ENCODE data around the gene ABCC1. TPM values are rescaled to one million over a fixed set of nuclear protein-coding genes. Genes with fewer than 3 reads are reported as not detected.

Gene ABCC1
- total RNA-seq, 4 donors from 2014 or later = 19.3 to 43.7 (median 26.2) TPM

DNA sequence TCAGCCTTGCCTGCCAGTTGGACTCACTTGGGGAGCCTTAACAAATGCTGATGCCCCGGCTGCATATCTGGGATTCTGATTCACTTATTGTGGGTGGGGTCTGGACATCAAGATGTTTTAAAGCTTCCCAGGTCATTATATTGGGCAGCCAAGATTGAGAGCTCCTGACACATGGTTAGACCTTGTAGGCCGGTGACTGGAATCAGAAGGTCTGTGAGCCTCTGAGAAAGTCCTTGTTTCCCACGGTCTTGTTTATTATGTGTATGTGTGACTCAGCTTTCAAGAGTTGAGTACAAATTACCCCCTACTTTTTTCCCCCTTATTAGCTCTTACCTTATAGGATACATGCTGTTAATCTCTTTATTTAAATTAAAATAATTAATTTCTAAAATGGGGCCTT lies 103.5 kb downstream of the ABCC1 start:
- no peaks in the 10 kb centered on the region for H3K9me3 ChIP-seq
- ATAC-seq (no peak), DNase-seq (no peak)
- H3K4me3 ChIP-seq = no peak overlapping the region
- intact Hi-C loops (cut with DNase I; ENCODE audit: low total_unique reads) (no loop called here), in situ Hi-C loops (cut with MboI; ENCODE audit: low sequenced_read_pairs in 4 of 4) (loop anchor here in 1 of 4 donors (25.0 kb wide), 1 partner anchor 91 kb away; no protein-coding TSS in a partner anchor)
- peak overlapping the region in 1 of 4 donors; percentile 87 for H3K27ac ChIP-seq
- H3K4me1 ChIP-seq = peaks cover 20 to 22% of the 10 kb centered on the region in 2 donors
- H3K36me3 ChIP-seq = peaks cover 0 to 32% of the 10 kb centered on the region in 2 donors
- TF ChIP-seq, protein P1, sequence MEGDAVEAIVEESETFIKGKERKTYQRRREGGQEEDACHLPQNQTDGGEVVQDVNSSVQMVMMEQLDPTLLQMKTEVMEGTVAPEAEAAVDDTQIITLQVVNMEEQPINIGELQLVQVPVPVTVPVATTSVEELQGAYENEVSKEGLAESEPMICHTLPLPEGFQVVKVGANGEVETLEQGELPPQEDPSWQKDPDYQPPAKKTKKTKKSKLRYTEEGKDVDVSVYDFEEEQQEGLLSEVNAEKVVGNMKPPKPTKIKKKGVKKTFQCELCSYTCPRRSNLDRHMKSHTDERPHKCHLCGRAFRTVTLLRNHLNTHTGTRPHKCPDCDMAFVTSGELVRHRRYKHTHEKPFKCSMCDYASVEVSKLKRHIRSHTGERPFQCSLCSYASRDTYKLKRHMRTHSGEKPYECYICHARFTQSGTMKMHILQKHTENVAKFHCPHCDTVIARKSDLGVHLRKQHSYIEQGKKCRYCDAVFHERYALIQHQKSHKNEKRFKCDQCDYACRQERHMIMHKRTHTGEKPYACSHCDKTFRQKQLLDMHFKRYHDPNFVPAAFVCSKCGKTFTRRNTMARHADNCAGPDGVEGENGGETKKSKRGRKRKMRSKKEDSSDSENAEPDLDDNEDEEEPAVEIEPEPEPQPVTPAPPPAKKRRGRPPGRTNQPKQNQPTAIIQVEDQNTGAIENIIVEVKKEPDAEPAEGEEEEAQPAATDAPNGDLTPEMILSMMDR (IDR thresholded peaks at IDR 0.05 in 4 of 5, conservative IDR thresholded peaks at IDR 0.05 in 1 of 5) = no peak
- TF ChIP-seq POLR2A (IDR thresholded peaks at IDR 0.05) = no peak
- H3K27me3 ChIP-seq = no peaks in the 10 kb centered on the region

DNA sequence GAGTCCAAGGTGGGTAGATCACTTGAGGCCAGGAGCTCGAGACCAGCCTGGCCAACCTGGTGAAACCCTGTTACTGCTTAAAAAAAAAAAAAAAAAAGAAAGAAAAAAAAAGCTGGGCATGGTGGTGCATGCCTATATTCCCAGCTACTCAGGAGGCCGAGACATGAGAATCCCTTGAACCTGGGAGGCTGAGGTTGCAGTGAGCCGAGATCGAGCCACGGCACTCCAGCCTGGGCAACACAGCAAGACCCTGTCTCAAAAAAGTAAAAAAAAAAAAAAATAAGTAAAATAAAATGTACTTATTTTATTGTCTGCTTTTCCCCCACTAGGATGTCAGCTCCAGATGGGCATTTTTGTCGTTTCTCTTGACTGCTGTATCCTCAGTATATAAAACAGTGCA lies 107.7 kb downstream of the ABCC1 start:
- TF ChIP-seq POLR2A (IDR thresholded peaks at IDR 0.05) = no peak
- TF ChIP-seq, protein P1 (IDR thresholded peaks at IDR 0.05 in 4 of 5, conservative IDR thresholded peaks at IDR 0.05 in 1 of 5) = no peak

DNA sequence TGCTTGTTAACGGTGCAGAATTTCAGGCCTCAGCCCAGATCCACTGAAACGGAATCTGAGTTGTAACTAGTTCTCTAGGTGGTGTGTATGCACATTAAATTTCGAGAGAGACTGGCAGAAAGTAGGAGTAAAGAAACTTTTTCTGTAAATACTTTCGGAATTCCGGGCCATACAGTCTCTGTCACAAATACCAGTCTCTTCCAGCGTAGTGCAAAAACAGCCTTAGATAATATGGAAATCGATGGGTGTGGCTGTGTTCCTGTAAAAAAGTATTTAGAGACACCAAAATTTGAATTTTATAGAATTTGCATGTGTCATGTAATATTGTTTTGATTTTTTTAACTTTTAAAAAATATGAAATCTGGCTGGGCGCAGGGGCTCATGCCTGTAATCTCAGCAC lies 109.7 kb downstream of the ABCC1 start:
- no peak for TF ChIP-seq POLR2A (IDR thresholded peaks at IDR 0.05)
- TF ChIP-seq, protein P1 (IDR thresholded peaks at IDR 0.05 in 4 of 5, conservative IDR thresholded peaks at IDR 0.05 in 1 of 5) = no peak
- peak overlapping the region; percentile 89 to 92 (median 90) for H3K27ac ChIP-seq
- H3K27me3 ChIP-seq = no peaks in the 10 kb centered on the region
- in situ Hi-C loops (cut with MboI; ENCODE audit: low sequenced_read_pairs in 4 of 4) (loop anchor here in 1 of 4 donors (25.0 kb wide), 1 partner anchor 97 kb away; no protein-coding TSS in a partner anchor), intact Hi-C loops (cut with DNase I; ENCODE audit: low total_unique reads) (no loop called here)
- ATAC-seq = no peak
- H3K36me3 ChIP-seq = peaks cover 0 to 20% of the 10 kb centered on the region in 2 donors
- DNase-seq = no peak
- no peaks in the 10 kb centered on the region for H3K9me3 ChIP-seq
- H3K4me3 ChIP-seq = no peak overlapping the region
- H3K4me1 ChIP-seq = peaks cover 36 to 40% of the 10 kb centered on the region in 2 donors

More for the DNA sequence above, 107.7 kb downstream of the ABCC1 start:
- intact Hi-C loops (cut with DNase I; ENCODE audit: low total_unique reads) = no loop called here
- H3K27me3 ChIP-seq = no peaks in the 10 kb centered on the region
- no peak overlapping the region for H3K4me3 ChIP-seq
- ATAC-seq (no peak), DNase-seq (no peak)
- H3K4me1 ChIP-seq = peaks cover 24% of the 10 kb centered on the region in 2 donors
- H3K9me3 ChIP-seq = no peaks in the 10 kb centered on the region
- in situ Hi-C loops (cut with MboI; ENCODE audit: low sequenced_read_pairs in 4 of 4) = loop anchor here in 1 of 4 donors (25.0 kb wide), 1 partner anchor 95 kb away; no protein-coding TSS in a partner anchor
- peaks cover 0 to 24% of the 10 kb centered on the region in 2 donors for H3K36me3 ChIP-seq
- H3K27ac ChIP-seq = peak overlapping the region in 1 of 4 donors; percentile 92

DNA sequence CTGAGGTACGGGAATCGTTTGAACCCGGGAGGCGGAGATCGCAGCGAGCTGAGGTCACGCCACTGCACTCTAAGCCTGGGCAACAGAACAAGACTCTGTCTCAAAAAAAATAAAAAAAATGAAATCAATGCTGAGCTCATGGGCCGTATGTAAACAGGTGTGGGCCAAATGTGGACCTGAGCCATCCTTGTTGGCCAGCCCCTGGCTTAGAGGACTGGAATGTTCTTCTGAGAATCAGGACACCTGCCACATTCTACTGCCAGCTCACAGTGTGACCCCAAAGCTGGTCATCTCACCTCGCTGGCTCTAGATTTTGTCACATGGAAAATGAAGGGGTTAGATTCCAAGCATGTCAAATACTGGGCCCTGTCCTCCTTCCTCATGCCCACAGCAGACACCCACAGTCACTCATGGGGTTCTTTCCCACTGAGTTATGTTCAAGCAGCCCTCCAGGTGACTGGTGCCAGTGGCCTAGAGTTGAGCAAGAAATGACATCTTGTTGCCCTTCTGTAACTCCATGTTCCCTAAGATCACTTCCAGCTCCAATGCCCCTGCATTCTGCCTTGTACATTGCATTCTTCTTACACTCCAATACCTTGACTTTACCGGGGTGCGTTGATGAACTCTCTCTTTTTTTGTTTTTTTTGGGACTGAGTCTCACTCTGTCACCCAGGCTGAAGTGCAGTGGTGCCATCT lies 110.6 kb downstream of the ABCC1 start:
- ATAC-seq = peak; percentile 91 to 93

More for the DNA sequence above, 110.6 kb downstream of the ABCC1 start:
- TF ChIP-seq POLR2A (IDR thresholded peaks at IDR 0.05) = peak in 1 of 2 donors; percentile 19
- TF ChIP-seq, protein P1 (IDR thresholded peaks at IDR 0.05 in 4 of 5, conservative IDR thresholded peaks at IDR 0.05 in 1 of 5) = no peak
- Histone ChIP-seq H3K4me1 (peaks cover 36 to 40% of the 10 kb centered on the region in 2 donors), H3K27ac (peak overlapping the region; percentile 89 to 92 (median 90)), H3K27me3 (no peaks in the 10 kb centered on the region), H3K4me3 (no peak overlapping the region), H3K36me3 (peaks cover 0 to 15% of the 10 kb centered on the region in 2 donors), H3K9me3 (no peaks in the 10 kb centered on the region)
- intact Hi-C loops (cut with DNase I; ENCODE audit: low total_unique reads) = loop anchor here (1.0 to 5.0 kb wide), 4 partner anchors 15 to 108 kb away; no protein-coding TSS in a partner anchor
- peak; percentile 93 to 98 for DNase-seq
- in situ Hi-C loops (cut with MboI; ENCODE audit: low sequenced_read_pairs in 4 of 4) = loop anchor here in 1 of 4 donors (25.0 kb wide), 1 partner anchor 98 kb away; no protein-coding TSS in a partner anchor
